K562 treated with DMSO at 1 percent for 4 hours (cell line): ENCODE measurements around the gene TAAR8. TPM values are rescaled to one million over a fixed set of nuclear protein-coding genes. Genes with fewer than 3 reads are reported as not detected.

Source experiments
- total RNA-seq: library from RNA; unstranded; fragments of 300-600 nt; gene quantifications from 2 replicates; pipeline ENCODE4 v1.2.3, GENCODE V29; 2022; ENCODE audit not compliant: insufficient read depth

The TAAR8 gene, protein sequence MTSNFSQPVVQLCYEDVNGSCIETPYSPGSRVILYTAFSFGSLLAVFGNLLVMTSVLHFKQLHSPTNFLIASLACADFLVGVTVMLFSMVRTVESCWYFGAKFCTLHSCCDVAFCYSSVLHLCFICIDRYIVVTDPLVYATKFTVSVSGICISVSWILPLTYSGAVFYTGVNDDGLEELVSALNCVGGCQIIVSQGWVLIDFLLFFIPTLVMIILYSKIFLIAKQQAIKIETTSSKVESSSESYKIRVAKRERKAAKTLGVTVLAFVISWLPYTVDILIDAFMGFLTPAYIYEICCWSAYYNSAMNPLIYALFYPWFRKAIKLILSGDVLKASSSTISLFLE
- not detected in 2 replicates for total RNA-seq

GRCh38 chr6:132552372-132552771, at the start of gene TAAR8:
TSS of gene TAAR8 (plus strand) at chr6:132552672. CDS start at chr6:132552693, 21 bp downstream.

GRCh38 chr6:132512638-132513632, 39.5 kb upstream of the TAAR8 start, which contains the start of gene STX7:
TSS of gene STX7 (minus strand) at chr6:132513116. CDS start at chr6:132503530, 9,586 bp downstream.

GRCh38 chr6:132537977-132538376, 14.5 kb upstream of the TAAR8 start, which contains the start of gene TAAR9:
TSS of gene TAAR9 (plus strand) at chr6:132538277. CDS start at chr6:132538290, 13 bp downstream.

DNA sequence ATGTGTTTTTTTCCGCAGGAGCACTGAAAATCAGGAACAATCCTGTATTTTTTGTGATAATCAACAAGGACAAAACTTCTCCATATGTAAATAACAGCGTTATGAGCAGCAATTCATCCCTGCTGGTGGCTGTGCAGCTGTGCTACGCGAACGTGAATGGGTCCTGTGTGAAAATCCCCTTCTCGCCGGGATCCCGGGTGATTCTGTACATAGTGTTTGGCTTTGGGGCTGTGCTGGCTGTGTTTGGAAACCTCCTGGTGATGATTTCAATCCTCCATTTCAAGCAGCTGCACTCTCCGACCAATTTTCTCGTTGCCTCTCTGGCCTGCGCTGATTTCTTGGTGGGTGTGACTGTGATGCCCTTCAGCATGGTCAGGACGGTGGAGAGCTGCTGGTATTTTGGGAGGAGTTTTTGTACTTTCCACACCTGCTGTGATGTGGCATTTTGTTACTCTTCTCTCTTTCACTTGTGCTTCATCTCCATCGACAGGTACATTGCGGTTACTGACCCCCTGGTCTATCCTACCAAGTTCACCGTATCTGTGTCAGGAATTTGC, 17.8 kb downstream of the TAAR8 start, which contains the start of gene TAAR6:
TSS of gene TAAR6 (plus strand) at position 102 of the 557 bp plus-strand sequence. CDS start at position 102, 0 bp downstream.

DNA sequence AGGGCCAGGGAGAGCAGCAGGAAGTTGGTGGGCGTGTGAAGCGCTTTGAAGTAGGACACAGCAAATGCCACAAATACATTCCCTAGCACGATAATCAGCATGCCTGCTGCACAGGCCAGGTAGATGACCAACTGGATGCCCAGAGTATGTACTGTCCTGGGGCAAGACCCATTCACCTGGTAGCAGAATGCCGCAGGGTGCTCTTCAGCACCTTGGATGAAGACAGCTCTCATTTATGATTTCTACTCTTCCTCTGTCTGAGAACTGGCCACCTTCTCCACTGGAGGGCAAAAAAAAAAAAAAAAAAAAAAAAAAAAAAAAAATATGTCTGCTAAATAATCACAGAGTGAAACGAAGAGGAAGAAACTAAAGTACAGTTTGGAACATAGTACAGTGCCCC, 37.0 kb downstream of the TAAR8 start, which contains the start of gene TAAR5:
TSS of gene TAAR5 (minus strand) at position 288 of the 400 bp plus-strand sequence. CDS start at position 233, 55 bp downstream.

Other genes starting within 250 kb of the TAAR8 start
- gene MOXD1, start 151.2 kb upstream of the TAAR8 start, total RNA-seq, result not detected in 2 replicates
- gene STX7, start 39.6 kb upstream of the TAAR8 start, total RNA-seq, result 10.1 and 14.8 TPM in 2 replicates
- not detected in 2 replicates for gene TAAR9, start 14.4 kb upstream of the TAAR8 start, total RNA-seq
- gene TAAR6, start 17.6 kb downstream of the TAAR8 start, total RNA-seq, result not detected in 2 replicates
- not detected in 2 replicates for gene TAAR5, start 37.1 kb downstream of the TAAR8 start, total RNA-seq
- gene TAAR2, start 71.6 kb downstream of the TAAR8 start, total RNA-seq, result not detected in 2 replicates
- not detected in 2 replicates for gene TAAR1, start 106.5 kb downstream of the TAAR8 start, total RNA-seq
- gene VNN1, start 161.4 kb downstream of the TAAR8 start, total RNA-seq, result not detected in 2 replicates
- gene VNN2, start 205.2 kb downstream of the TAAR8 start, total RNA-seq, result not detected in 2 replicates
- gene SLC18B1, start 246.0 kb downstream of the TAAR8 start, total RNA-seq, result 11.5 and 18.1 TPM in 2 replicates